ENCODE results near the gene EIF3I.

Gene EIF3I

GRCh38 chr1:32266921-32267591 lies 44.8 kb downstream of the EIF3I start:
- DNase-seq: no peak

DNA sequence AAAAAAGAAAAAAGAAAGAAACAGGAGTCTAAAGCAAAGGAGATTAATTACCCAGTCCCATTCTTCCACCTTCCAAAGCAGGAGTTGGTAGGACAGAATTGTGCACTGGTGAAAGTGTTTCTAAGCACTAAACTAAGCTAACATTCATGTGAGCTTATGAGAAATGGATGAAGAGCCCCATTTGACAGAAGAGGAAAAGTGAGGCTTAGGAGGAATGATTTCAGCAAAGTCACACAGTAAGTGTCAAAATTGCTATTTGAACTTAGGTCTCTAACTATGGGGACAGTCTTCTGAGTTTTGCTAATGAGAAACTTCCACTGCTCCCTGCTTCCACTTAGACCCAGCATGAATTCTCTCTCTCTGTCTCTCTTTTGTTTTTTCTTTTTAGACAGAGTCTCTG lies 47.5 kb downstream of the EIF3I start:
- no peak for DNase-seq

GRCh38 chr1:32272557-32273390 lies 50.6 kb downstream of the EIF3I start:
- DNase-seq: no peak

GRCh38 chr1:32273391-32274208 lies 51.4 kb downstream of the EIF3I start:
- no peak for DNase-seq

DNA sequence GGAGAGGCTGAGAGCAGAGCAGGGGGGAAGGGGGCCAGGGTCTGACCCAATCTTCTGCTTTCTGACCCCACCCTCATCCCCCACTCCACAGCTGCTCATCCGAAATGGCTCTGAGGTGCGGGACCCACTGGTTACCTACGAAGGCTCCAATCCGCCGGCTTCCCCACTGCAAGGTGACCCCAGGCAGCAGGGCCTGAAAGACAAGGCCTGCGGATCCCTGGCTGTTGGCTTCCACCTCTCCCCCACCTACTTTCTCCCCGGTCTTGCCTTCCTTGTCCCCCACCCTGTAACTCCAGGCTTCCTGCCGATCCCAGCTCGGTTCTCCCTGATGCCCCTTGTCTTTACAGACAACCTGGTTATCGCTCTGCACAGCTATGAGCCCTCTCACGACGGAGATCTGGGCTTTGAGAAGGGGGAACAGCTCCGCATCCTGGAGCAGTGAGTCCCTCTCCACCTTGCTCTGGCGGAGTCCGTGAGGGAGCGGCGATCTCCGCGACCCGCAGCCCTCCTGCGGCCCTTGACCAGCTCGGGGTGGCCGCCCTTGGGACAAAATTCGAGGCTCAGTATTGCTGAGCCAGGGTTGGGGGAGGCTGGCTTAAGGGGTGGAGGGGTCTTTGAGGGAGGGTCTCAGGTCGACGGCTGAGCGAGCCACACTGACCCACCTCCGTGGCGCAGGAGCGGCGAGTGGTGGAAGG lies 52.6 kb downstream of the EIF3I start:
- DNase-seq: no peak

GRCh38 chr1:32275424-32275823 lies 53.2 kb downstream of the EIF3I start:
- no peak for DNase-seq

DNA sequence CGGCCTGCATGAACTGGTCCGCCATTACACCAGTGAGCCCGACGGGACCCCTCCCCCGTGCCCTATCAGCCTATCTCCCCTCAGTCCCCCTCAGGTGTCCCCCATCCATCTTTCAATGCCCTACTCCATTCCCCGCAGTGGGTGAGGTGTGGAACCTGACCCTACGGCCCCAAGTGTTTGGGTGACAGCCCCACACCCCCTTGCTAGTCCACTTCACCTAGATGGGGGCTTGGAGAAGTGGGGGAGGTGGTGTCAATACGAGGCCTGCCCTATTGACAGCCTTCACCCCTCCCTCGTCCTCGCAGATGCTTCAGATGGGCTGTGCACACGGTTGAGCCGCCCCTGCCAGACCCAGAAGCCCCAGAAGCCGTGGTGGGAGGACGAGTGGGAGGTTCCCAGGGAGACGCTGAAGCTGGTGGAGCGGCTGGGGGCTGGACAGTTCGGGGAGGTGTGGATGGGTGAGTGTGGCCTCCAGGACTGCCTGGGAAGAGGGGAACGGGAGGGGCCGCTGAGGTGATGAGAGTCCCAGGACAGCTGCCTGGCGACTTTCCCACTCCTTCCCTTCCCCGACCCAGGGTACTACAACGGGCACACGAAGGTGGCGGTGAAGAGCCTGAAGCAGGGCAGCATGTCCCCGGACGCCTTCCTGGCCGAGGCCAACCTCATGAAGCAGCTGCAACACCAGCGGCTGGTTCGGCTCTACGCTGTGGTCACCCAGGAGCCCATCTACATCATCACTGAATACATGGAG lies 54.0 kb downstream of the EIF3I start:
- DNase-seq: no peak
